SK-N-SH (cell line): ENCODE measurements around the gene IFI27L1. TPM values are rescaled to one million over a fixed set of nuclear protein-coding genes. Genes with fewer than 3 reads are reported as not detected.

ENCODE experiments used
- CTCF ChIA-PET: fragments of 300-600, 350-600 bp; formaldehyde crosslinking; extraction: SDS; loops from one replicate; lab custom pipeline; 2021; lab: Yijun Ruan, JAX
- POLR2A ChIA-PET: fragments of 350-600 bp; sonication (Branson Sonifier 250); formaldehyde crosslinking; extraction: SDS; loops from one replicate; lab custom pipeline; 2020; ENCODE audit warnings: antibody characterized with exemption, inconsistent platforms; lab: Yijun Ruan, JAX
- DNase-seq: peaks from one replicate; pipeline ENCODE4 v3.0.0; 2012
- H2AFZ ChIP-seq: fragments of 200-600 bp; sonication (generic); 2 replicates; pipeline ENCODE4 v1.8.1; 2016; ENCODE audit warnings: antibody characterized with exemption, mild to moderate bottlenecking, low read depth
- H3F3A ChIP-seq: fragments of 200-600 bp; sonication (generic); replicated peaks from 2 replicates; pipeline ENCODE3; 2016; ENCODE audit warnings: antibody characterized with exemption, mild to moderate bottlenecking; ENCODE audit not compliant: insufficient read depth
- H3K27ac ChIP-seq, 2 experiments: fragments of 200-500 bp in 1 of 2; fragments of 200-600 bp in 1 of 2; sonication (Bioruptor generic) in 1 of 2; sonication (generic), shearing (Covaris generic) in 1 of 2; 2 replicates each; pipeline versions ENCODE4 v1.5.1 to v1.6.1; 2014 to 2016; ENCODE audit warnings: low read depth in 2 of 2, inconsistent platforms in 1 of 2, low read length in 1 of 2, mild to moderate bottlenecking in 1 of 2, mixed read lengths in 1 of 2
- H3K27me3 ChIP-seq: fragments of 200-600 bp; sonication (generic), shearing (Covaris generic); 2 replicates; pipeline ENCODE4 v1.6.1; 2016; ENCODE audit warnings: mixed run types; ENCODE audit not compliant: insufficient read depth
- H3K36me3 ChIP-seq, 2 experiments: fragments of 200-500 bp in 1 of 2; fragments of 200-600 bp in 1 of 2; sonication (Bioruptor generic) in 1 of 2; sonication (generic) in 1 of 2; replicated peaks in 1 of 2; 2 replicates each; pipeline versions ENCODE3 to v1.5.1; 2014 to 2016; ENCODE audit warnings: low read length in 1 of 2, mild to moderate bottlenecking in 1 of 2; ENCODE audit not compliant: insufficient read depth in 2 of 2, control insufficient read depth in 1 of 2
- H3K4me1 ChIP-seq, 2 experiments: fragments of 200-500 bp in 1 of 2; fragments of 200-600 bp in 1 of 2; sonication (Bioruptor generic) in 1 of 2; sonication (generic), shearing (Covaris generic) in 1 of 2; 2 replicates each; pipeline versions ENCODE4 v1.5.1 to v1.6.1; 2014 to 2016; ENCODE audit warnings: low read depth in 1 of 2, low read length in 1 of 2, mixed run types in 1 of 2; ENCODE audit not compliant: insufficient read depth in 2 of 2, control insufficient read depth in 1 of 2
- H3K4me2 ChIP-seq: fragments of 200-600 bp; sonication (generic), shearing (Covaris generic); 2 replicates; pipeline ENCODE4 v1.6.1; 2017; ENCODE audit warnings: mixed run types
- H3K4me3 ChIP-seq, 2 experiments: fragments of 200-500 bp in 1 of 2; fragments of 200-600 bp in 1 of 2; sonication (Bioruptor generic) in 1 of 2; sonication (generic), shearing (Covaris generic) in 1 of 2; 2 replicates each; pipeline versions ENCODE4 v1.5.1 to v1.8.1; 2014 to 2016; ENCODE audit warnings: low read depth in 2 of 2, inconsistent platforms in 1 of 2, low read length in 1 of 2, mild to moderate bottlenecking in 1 of 2, mixed read lengths in 1 of 2, moderate library complexity in 1 of 2
- H3K79me2 ChIP-seq: fragments of 200-600 bp; sonication (generic); 2 replicates; pipeline ENCODE4 v1.8.1; 2017; ENCODE audit warnings: mild to moderate bottlenecking; ENCODE audit not compliant: insufficient read depth
- H3K9ac ChIP-seq: fragments of 200-600 bp; sonication (generic); 2 replicates; pipeline ENCODE4 v1.6.1; 2017; ENCODE audit warnings: mixed run types
- H3K9me2 ChIP-seq: fragments of 200-600 bp; sonication (generic); 2 replicates; pipeline ENCODE4 v1.6.1; 2017; ENCODE audit warnings: mixed run types
- H3K9me3 ChIP-seq: fragments of 200-600 bp; sonication (generic); 2 replicates; pipeline ENCODE4 v1.6.1; 2017; ENCODE audit warnings: mixed run types, mild to moderate bottlenecking, moderate library complexity
- H4K20me1 ChIP-seq: fragments of 200-600 bp; sonication (generic); 2 replicates; pipeline ENCODE4 v1.6.1; 2017; ENCODE audit warnings: mild to moderate bottlenecking, mixed run types; ENCODE audit not compliant: insufficient read depth
- FOSL2 ChIP-seq: IDR thresholded peaks from 2 replicates; pipeline ENCODE4 v1.4.0; 2012; ENCODE audit warnings: low read depth, mild to moderate bottlenecking, moderate library complexity, borderline replicate concordance
- FOXM1 ChIP-seq: IDR thresholded peaks from 2 replicates; pipeline ENCODE4 v1.4.0; 2012; ENCODE audit warnings: low read depth, mild to moderate bottlenecking
- GABPA ChIP-seq: IDR thresholded peaks from 2 replicates; pipeline ENCODE4 v1.4.0; 2012; ENCODE audit warnings: low read depth, mild to moderate bottlenecking
- GATA2 ChIP-seq: sonication (generic); formaldehyde crosslinking; IDR thresholded peaks from 2 replicates; pipeline ENCODE4 v1.5.0; 2020; ENCODE audit warnings: mild to moderate bottlenecking, missing genetic modification reagents
- JUND ChIP-seq: IDR thresholded peaks from 2 replicates; pipeline ENCODE4 v1.4.0; 2012
- MEF2A ChIP-seq: IDR thresholded peaks from 2 replicates; pipeline ENCODE4 v1.4.0; 2012; ENCODE audit warnings: low read depth, borderline replicate concordance
- MXI1 ChIP-seq: IDR thresholded peaks from 2 replicates; pipeline ENCODE4 v1.6.1; 2012; ENCODE audit warnings: mild to moderate bottlenecking, low read depth, low read length, improper control_type of control experiment
- NFIC ChIP-seq: IDR thresholded peaks from 2 replicates; pipeline ENCODE4 v1.4.0; 2012; ENCODE audit warnings: borderline replicate concordance
- REST ChIP-seq: IDR thresholded peaks from 2 replicates; pipeline ENCODE4 v1.6.1; 2012; ENCODE audit warnings: mild to moderate bottlenecking, low read depth, low read length, moderate library complexity
- RFX5 ChIP-seq: IDR thresholded peaks from 2 replicates; pipeline ENCODE4 v1.6.1; 2012; ENCODE audit warnings: mild to moderate bottlenecking, improper control_type of control experiment, low read length
- RXRA ChIP-seq: IDR thresholded peaks from 2 replicates; pipeline ENCODE4 v1.4.0; 2012; ENCODE audit warnings: low read depth, mild to moderate bottlenecking, borderline replicate concordance
- SMC3 ChIP-seq: IDR thresholded peaks from 2 replicates; pipeline ENCODE4 v1.6.1; 2012; ENCODE audit warnings: low read depth, low read length, improper control_type of control experiment
- TAF1 ChIP-seq: IDR thresholded peaks from 2 replicates; pipeline ENCODE4 v1.6.1; 2012; ENCODE audit warnings: low read depth, mild to moderate bottlenecking, low read length, moderate library complexity, borderline replicate concordance
- TCF12 ChIP-seq: IDR thresholded peaks from 2 replicates; pipeline ENCODE4 v1.4.0; 2012
- TEAD4 ChIP-seq: IDR thresholded peaks from 2 replicates; pipeline ENCODE4 v1.4.0; 2012; ENCODE audit warnings: mild to moderate bottlenecking, borderline replicate concordance; ENCODE audit not compliant: insufficient read depth
- USF1 ChIP-seq: IDR thresholded peaks from 2 replicates; pipeline ENCODE4 v1.4.0; 2012; ENCODE audit warnings: low read depth, borderline replicate concordance
- USF2 ChIP-seq: fragments of 150-350 bp; IDR thresholded peaks from 2 replicates; pipeline ENCODE4 v1.6.1; 2017; ENCODE audit warnings: antibody characterized with exemption, low read length, low read depth, borderline replicate concordance
- ZBTB33 ChIP-seq: IDR thresholded peaks from 2 replicates; pipeline ENCODE4 v1.4.0; 2012; ENCODE audit warnings: low read depth, borderline replicate concordance
- WGBS: methylation state at CpG from one replicate; pipeline ENCODE4 v1.1.6; 2017; ENCODE audit warnings: low lambda C conversion rate; 5-methylcytosine and 5-hydroxymethylcytosine counted together
- polyA plus RNA-seq, 3 experiments: library from polyadenylated mRNA; depleted of rRNA; stranded (reverse); fragments of >200 nt; gene quantifications; 2 replicates each; pipeline ENCODE4 v1.2.3, GENCODE V29; 2012

IFI27L1 gene
- polyA plus RNA-seq, 1 of the 3 experiments (the other 2 are of a cell fraction): 35.3 TPM

- POLR2A ChIA-PET: no interaction called here
- Histone ChIP-seq H3K27ac (no peak overlapping the region), H3K9me2 (no peaks in the 10 kb centered on the region), H3K36me3 (peaks cover 0 to 6% of the 10 kb centered on the region in 2 experiments), H3K4me2 (no peak overlapping the region), H3K4me1 (peaks cover 0 to 7% of the 10 kb centered on the region in 2 experiments; a peak in 2 of 4 replicates), H2AFZ (no peak overlapping the region), H4K20me1 (no peaks in the 10 kb centered on the region), H3K27me3 (no peaks in the 10 kb centered on the region), H3F3A (peaks cover 11% of the 10 kb centered on the region), H3K9ac (no peak overlapping the region), H3K9me3 (no peaks in the 10 kb centered on the region), H3K4me3 (no peak overlapping the region), H3K79me2 (no peaks in the 10 kb centered on the region)
- DNase-seq: no peak
- CTCF ChIA-PET: interaction anchor here (0.8 to 6.9 kb wide), 2 partner anchors 81 to 92 kb away, joined by 3 to 64 read pairs; no protein-coding TSS in a partner anchor
- TF ChIP-seq FOSL2: no peak
- TF ChIP-seq USF1: no peak
- no peak for TF ChIP-seq ZBTB33
- TF ChIP-seq GABPA: no peak
- TF ChIP-seq GATA2: no peak
- TF ChIP-seq FOXM1: no peak
- no peak for TF ChIP-seq MXI1
- no peak for TF ChIP-seq REST
- TF ChIP-seq NFIC: no peak
- TF ChIP-seq JUND: no peak
- TF ChIP-seq RFX5: no peak
- no peak for TF ChIP-seq RXRA
- no peak for TF ChIP-seq MEF2A
- no peak for TF ChIP-seq USF2
- no peak for TF ChIP-seq SMC3
- TF ChIP-seq TCF12: no peak
- TF ChIP-seq TAF1: no peak
- no peak for TF ChIP-seq TEAD4
- WGBS: 88% methylated on average over 3 of the region's 6 CpGs
These were observed 46.2 kb downstream of the IFI27L1 start for GRCh38 chr14:94127330-94127729.
